NCI-H446 (cell line): ENCODE results near the gene RHOT2.

ENCODE experiments used
- DNase-seq, 2 experiments: peaks; one replicate each; lab custom pipeline; 2025; lab: John Stamatoyannopoulos, UW

The RHOT2 gene

GRCh38 chr16:632486-633335, 35.2 kb upstream of the RHOT2 start:
- DNase-seq, result no peak

GRCh38 chr16:633336-634050, 34.4 kb upstream of the RHOT2 start:
- no peak for DNase-seq

- no peak for DNase-seq
Observed at GRCh38 chr16:634051-634670, 33.8 kb upstream of the RHOT2 start.

GRCh38 chr16:634996-635395, 32.9 kb upstream of the RHOT2 start:
- no peak for DNase-seq

DNA sequence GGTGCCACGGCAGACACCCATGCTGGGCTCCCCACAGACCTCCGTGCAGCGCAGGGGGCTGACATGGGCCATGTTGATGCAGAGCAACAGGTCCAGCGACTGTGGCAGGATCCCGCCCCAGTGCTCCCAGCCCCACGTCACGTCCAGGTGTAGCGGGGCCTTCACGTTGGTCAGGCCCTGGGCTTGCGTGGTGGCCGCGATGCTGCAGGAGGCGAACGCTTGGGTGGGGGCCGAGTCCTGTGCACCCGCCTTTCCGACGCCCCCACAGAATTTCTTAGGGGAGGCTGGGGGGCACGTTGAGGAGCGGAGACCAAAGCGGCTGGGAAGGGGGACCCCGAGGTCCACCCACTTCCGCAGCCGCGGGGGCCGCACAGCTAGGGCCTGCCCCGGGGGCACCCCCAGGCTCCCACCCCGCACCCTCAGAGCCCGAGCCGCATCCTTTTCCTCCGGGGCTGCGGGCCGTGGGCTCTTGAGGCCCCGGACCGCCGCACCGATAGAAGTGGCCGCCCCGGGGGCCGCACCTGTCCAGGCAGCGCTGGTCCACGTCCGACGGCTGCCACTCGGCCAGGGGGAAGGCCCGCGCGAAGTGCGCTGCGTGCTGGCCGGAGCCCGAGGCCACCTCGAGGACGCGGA, 32.2 kb upstream of the RHOT2 start:
- DNase-seq, result no peak

GRCh38 chr16:636206-637080, 31.5 kb upstream of the RHOT2 start, which contains the start of gene METTL26:
Gene METTL26 (minus strand): TSS chr16:636305. CDS start chr16:636290, 15 bp downstream.
- DNase-seq, result peak; percentile 80 to 95

DNA sequence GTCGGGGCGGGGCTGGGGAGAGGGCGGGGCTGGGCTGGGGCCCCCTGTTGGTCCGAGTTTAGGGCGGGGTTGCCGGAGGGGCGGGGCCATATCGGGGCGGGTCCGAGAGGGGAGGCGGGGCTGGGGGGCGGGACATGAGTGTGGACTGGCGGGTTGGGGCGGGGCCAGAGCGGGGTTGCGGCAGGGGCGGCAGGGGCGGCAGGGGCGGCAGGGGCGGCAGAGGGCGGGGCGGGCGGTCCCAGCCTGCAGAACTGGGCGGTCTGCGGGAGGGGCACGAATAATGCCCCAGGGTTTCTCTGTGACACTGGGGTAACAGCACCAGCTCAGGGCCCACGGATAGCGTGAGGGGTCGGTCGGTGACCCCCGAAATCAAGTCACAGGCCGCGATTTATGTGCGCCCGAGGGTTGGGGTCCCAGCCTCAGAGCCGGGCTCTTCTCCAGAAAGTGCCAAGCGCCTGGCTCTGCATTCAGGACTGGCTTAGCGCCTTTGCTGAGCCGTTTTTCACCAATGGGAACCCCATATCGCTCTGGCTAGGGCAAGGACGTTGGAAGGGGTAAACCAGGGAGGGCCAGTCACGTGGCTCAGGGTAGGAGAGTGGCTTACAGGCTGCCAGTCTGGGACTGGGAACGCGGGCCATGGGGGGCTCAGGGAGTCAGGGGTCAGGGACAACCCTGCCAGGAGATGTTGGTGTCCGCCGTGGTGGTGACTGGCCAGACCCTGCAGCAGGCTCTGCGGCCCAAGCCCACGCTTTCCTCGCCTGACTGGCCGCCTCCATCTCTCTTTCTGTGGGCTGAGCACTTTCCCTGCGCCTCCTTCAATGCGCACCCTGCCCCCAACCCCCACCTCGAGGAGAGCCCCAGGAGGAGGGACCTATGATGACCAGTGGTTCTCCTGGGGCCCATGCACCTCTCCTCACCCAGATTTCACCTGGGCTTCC, 30.6 kb upstream of the RHOT2 start:
- peak; percentile 80 to 90 for DNase-seq

GRCh38 chr16:638034-638543, 29.8 kb upstream of the RHOT2 start:
- no peak for DNase-seq

GRCh38 chr16:638836-639235, 29.1 kb upstream of the RHOT2 start:
- DNase-seq, result no peak

GRCh38 chr16:640614-641013, 27.3 kb upstream of the RHOT2 start:
- no peak for DNase-seq

- DNase-seq, result peak; percentile 26 to 87
Observed at GRCh38 chr16:641326-642188, 26.4 kb upstream of the RHOT2 start, which contains the start of gene MCRIP2. Gene MCRIP2 (plus strand): TSS chr16:641828. CDS start chr16:641992, 164 bp downstream.

DNA sequence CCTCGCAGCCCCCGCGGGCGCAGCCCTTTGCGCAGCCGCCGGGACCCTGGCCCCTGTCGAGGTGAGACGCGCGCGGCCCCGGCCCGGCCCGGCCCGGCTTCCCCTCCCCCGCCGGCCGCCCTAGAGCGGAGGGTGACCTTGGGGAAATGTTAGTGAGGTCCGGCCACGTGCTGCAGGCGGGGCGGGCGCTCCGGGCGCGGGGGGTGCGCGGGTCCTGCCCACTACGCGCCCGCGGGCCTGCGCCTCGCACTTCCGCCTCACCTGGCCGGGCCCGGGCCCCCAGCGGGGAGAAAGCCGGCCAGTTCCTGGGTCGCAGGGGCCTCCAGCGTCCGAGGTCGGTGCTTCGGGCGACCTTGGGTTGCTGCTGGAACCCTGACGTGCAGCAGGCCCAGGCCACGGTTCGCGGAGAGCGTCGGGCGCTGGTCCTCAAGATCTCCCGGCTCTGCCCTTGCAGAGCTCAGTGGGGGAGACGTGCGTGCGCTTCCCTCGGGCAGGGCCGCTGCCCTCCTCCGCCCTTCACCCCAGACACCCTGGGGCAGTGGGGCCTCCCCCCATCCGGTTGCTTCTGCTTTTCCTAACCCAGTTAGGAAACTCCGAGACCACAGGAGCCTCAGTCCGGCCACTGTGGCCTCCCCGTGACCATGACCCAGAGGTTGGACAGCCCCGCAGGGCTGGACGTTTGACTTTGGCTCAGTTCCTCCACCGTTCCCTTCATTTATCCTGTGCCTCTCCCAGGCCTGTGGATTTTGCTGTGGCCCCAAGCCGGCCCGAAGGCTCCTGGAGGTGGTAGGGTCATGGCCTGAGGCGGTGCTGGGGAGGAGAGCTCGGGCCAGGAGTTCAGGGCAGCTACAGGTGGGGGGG, 25.5 kb upstream of the RHOT2 start:
- DNase-seq, result no peak

DNA sequence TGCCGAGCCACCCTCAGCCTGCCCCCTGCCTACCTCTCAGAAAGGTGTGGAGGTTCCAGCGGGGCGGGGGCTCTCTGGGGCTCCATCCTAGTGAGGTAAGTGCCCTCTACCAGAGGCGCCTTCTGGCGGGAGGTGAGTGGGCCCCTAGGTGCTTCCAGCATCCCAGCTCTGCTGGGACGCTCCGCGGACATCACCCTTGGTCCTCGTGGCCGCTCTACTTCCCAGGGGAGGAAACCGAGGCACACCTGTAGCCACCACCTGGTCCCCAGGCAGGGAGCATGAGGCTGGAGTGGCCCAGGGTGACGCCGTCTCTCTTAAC, 24.9 kb upstream of the RHOT2 start:
- no peak for DNase-seq

DNA sequence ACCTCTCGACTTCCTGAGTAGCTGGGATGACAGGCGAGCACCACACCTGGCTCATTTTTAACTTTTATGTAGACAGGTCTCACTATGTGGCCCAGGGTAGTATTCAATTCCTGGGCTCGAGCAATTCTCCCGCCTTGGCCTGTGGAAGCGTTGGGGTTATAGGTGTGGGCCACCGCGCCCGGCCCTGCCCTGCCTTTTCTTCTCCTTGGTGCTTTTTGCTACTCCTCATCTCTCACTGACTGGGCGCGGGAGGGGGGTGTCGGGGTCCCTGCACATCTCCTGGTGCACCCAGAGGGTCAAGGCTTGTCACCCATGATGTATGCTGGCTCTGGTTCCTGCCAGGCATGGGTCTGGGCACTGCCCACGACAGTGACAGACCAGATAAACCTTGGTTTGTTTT, 23.4 kb upstream of the RHOT2 start:
- DNase-seq, result no peak

DNA sequence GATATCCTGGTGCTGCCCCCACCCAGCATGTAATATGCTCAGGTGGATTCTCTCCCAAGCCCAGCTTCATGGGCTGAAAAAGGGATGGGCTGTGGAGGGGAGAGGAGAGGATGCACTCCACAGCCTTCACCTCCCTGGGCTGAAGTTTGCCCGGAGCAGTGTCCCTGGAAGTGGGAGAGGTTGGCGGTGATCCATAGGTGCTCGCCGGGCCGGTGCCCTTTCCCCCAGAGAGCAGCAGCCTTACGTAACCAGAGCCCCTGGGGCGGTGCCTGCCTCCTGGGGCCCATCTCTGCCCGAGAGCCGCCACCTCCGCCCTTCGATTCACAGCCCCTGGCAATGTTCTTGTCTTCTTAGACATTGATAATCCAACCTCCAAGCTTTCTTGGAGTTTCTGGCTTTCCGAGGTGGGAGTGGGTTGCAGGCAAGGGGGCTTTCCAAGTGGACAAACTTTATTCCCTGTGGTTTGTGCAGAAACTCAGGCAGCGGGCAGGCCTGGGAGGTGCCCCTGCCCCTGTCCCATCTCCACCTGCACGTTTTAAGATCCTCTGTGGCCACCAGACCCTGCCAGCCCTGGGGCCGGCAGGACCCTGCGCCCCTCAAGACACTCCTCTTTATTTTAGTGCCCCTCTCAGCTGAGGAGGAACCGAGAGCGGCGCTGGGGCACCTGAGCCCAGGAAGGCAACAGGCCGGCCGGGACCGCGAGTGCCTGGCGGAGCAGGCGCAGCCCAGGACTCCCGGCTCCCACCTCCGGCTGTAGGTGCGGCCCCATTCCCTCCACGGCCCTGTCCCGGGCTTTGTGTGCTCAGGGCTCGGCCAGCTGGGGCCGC, 21.9 kb upstream of the RHOT2 start:
- DNase-seq, result no peak

DNA sequence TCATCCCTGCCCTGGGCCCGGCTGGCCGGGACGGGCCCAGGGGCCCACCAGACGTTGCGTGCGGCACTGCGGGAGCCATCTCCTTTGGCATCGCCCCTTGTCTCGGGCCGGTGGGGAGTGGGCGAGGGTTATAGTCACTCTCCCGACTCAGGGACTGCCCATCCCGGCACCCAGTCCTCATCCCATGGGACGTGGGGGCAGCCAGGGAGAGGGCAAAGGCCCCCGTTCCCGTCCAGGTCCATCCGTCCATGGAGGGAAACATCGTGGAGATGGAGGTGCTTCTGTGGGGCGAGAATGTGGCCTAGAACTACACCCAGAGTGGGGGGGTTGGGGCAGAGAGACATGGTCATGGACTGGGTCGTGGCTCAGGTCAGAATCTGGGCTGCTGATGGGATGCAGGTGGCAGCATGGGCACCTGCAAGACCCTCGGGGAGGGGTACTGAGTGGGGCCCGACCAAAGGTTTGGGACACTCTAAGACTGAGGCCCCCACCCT, 21.2 kb upstream of the RHOT2 start:
- DNase-seq, result no peak
